ENCODE data around the gene OSR1. TPM values are rescaled to one million over a fixed set of nuclear protein-coding genes. Genes with fewer than 3 reads are reported as not detected.

OSR1 gene
- total and polyA plus RNA-seq, 2 of the 4 experiments (the other 2 are of a cell fraction) = 12.4 to 48.0 TPM

- Histone ChIP-seq H2BK5ac (ENCODE audit: low read depth, low read length, poor library complexity, severe bottlenecking) (no peak overlapping the region), H3K27ac (ENCODE audit: insufficient read depth, low read length) (no peak overlapping the region), H4K5ac (ENCODE audit: low read depth, low read length) (no peak overlapping the region), H3K4ac (ENCODE audit: low read depth, low read length) (no peak overlapping the region), H2AFZ (replicated peaks; ENCODE audit: low read length, poor library complexity) (no peak overlapping the region), H3K23ac (ENCODE audit: low read depth, low read length) (no peak overlapping the region), H3K4me1 (ENCODE audit: control insufficient read depth, insufficient read depth, low read length) (peaks cover 11% of the 10 kb centered on the region), H3K27me3 (ENCODE audit: control insufficient read depth, insufficient read depth, low read length) (no peaks in the 10 kb centered on the region), H2BK15ac (ENCODE audit: low read depth, low read length) (no peak overlapping the region), H3K18ac (ENCODE audit: low read depth, low read length) (no peak overlapping the region), H3K56ac (ENCODE audit: extremely low read depth, insufficient read depth, low read length) (no peak overlapping the region), H4K20me1 (ENCODE audit: insufficient read depth, low read length) (peaks cover 44% of the 10 kb centered on the region), H3K9me3 (ENCODE audit: control insufficient read depth, insufficient read depth, low read length) (no peaks in the 10 kb centered on the region), H2AK9ac (replicated peaks; ENCODE audit: low read depth, low read length, poor library complexity) (no peak overlapping the region), H2BK20ac (ENCODE audit: low read depth, low read length) (no peak overlapping the region), H4K91ac (ENCODE audit: insufficient read depth, low read depth, low read length) (no peak overlapping the region), H3K14ac (replicated peaks; ENCODE audit: low read depth, low read length) (no peak overlapping the region), H3K79me1 (ENCODE audit: low read depth in 1 of 2, low read length in 2 of 2) (peaks cover 15 to 62% of the 10 kb centered on the region in 2 experiments), H3K4me3 (ENCODE audit: insufficient read depth, low read depth, low read length) (no peak overlapping the region), H2AK5ac (ENCODE audit: low read depth, low read length) (no peak overlapping the region), H4K8ac (ENCODE audit: low read depth in 2 of 2, low read length in 2 of 2) (no peak overlapping the region), H3K9me1 (ENCODE audit: insufficient read depth, low read length) (peaks cover 16% of the 10 kb centered on the region), H3K4me2 (ENCODE audit: low read depth, low read length) (no peak overlapping the region), H3K9ac (ENCODE audit: low read depth, low read length) (no peak overlapping the region), H3K36me3 (ENCODE audit: control insufficient read depth, insufficient read depth, low read length) (peaks cover 45% of the 10 kb centered on the region), H2BK120ac (ENCODE audit: low read depth, low read length) (no peak overlapping the region)
- no peak for TF ChIP-seq RFX5 (IDR thresholded peaks at IDR 0.05; ENCODE audit: low read depth, low read length)
- TF ChIP-seq CHD1 (IDR thresholded peaks at IDR 0.05; ENCODE audit: low read depth, low read length) = no peak
- no peak for TF ChIP-seq BHLHE40 (IDR thresholded peaks at IDR 0.05; ENCODE audit: low read depth, low read length)
- no peak for TF ChIP-seq RAD21 (IDR thresholded peaks at IDR 0.05; ENCODE audit: low read length)
- TF ChIP-seq CTCF (conservative IDR thresholded peaks at IDR 0.05; ENCODE audit: low read depth, low read length) = no peak
- no peak for TF ChIP-seq ELK1 (IDR thresholded peaks at IDR 0.05; ENCODE audit: borderline replicate concordance, low read depth, low read length)
- no peak for TF ChIP-seq CEBPB (IDR thresholded peaks at IDR 0.05; ENCODE audit: low read depth, low read length)
- ATAC-seq (ENCODE audit: low read depth) (no peak), DNase-seq (no peak)
- BruUV-seq (replicated peaks) = no TSS peak
- POLR2A ChIA-PET (ENCODE audit: unreplicated experiment) = interaction anchor here (0.7 kb wide), 1 partner anchor 115 kb away, joined by 3 read pairs; no protein-coding TSS in a partner anchor
- dilution Hi-C loops (cut with HindIII; ENCODE audit: low sequenced_read_pairs, unreplicated experiment) = no loop called here
- CTCF ChIA-PET = interaction anchor here (0.5 kb wide), 2 partner anchors 272 to 832 kb away, joined by 3 read pairs; no protein-coding TSS in a partner anchor
- WGBS, 2 experiments (ENCODE audit: extremely low coverage in 2 of 2, insufficient read length in 1 of 2) = 82% methylated on average over 20 of the region's 40 CpGs; no CpG with 5 or more reads in 1 of the 2 experiments
- in situ Hi-C loops (cut with MboI; ENCODE audit: low sequenced_read_pairs) = loop anchor here (10.0 kb wide), 1 partner anchor 228 kb away; no protein-coding TSS in a partner anchor
- intact Hi-C loops (cut with micrococcal nuclease) = no loop called here
Observed at GRCh38 chr2:19352946-19353720, 5.3 kb downstream of the OSR1 start.

Data from IMR-90 (cell line).